Thyroid gland (tissue), 4 donors: ENCODE data around the gene POU2F2. TPM values are rescaled to one million over a fixed set of nuclear protein-coding genes. Genes with fewer than 3 reads are reported as not detected.

Source experiments
- DNase-seq, 2 donors: peaks; one replicate each; pipeline ENCODE4 v3.0.0-alpha.2; 2019
- H3K27ac ChIP-seq, 3 donors: fragments of 200-600 bp; sonication (generic); 1 replicate in 2 of 3; 2 replicates in 1 of 3; pipeline ENCODE4 v1.5.1; 2016 to 2019; ENCODE audit warnings: mild to moderate bottlenecking in 1 of 3, moderate library complexity in 1 of 3
- H3K27me3 ChIP-seq: fragments of 200-600 bp; sonication (generic); one replicate; pipeline ENCODE4 v1.5.1; 2019
- H3K36me3 ChIP-seq, 2 donors: fragments of 200-600 bp; sonication (generic); one replicate each; pipeline ENCODE4 v1.5.1; 2016 to 2019
- H3K4me1 ChIP-seq, 2 donors: fragments of 200-600 bp; sonication (generic); one replicate each; pipeline ENCODE4 v1.5.1; 2017 to 2019
- H3K4me3 ChIP-seq, 3 donors: fragments of 200-600 bp; sonication (generic); replicated peaks in 1 of 3; 1 replicate in 2 of 3; 2 replicates in 1 of 3; pipeline ENCODE4 v1.5.1; 2016; ENCODE audit warnings: mild to moderate bottlenecking in 1 of 3
- H3K9me3 ChIP-seq: fragments of 200-600 bp; sonication (generic); one replicate; pipeline ENCODE4 v1.5.1; 2017
- POLR2A ChIP-seq, 2 donors: fragments of 450-650 bp; IDR thresholded peaks; one replicate each; pipeline ENCODE4 v1.6.1; 2017; ENCODE audit warnings: antibody characterized with exemption in 2 of 2, mild to moderate bottlenecking in 2 of 2, moderate library complexity in 1 of 2
- WGBS, 2 donors: methylation state at CpG; one replicate each; pipeline ENCODE4 v1.1.5; 2017; 5-methylcytosine and 5-hydroxymethylcytosine counted together
- intact Hi-C: fragments of 100-400 bp; cut with DNase I; formaldehyde crosslinking; loops from one replicate; pipeline ENCODE4 v1.15.1; 2023
- total RNA-seq, 4 donors: library from RNA; depleted of rRNA; stranded (reverse); fragments of >200 nt; gene quantifications; one replicate each; pipeline ENCODE4 v1.2.3, GENCODE V29; 2016
- TF ChIP-seq, protein P1 (sequence below), 6 experiments: fragments of 200-600 bp in 3 of 6; fragments of 450-650 bp in 3 of 6; sonication (generic) in 3 of 6; IDR thresholded peaks; one replicate each; pipeline ENCODE4 v1.5.1; 2016 to 2019; ENCODE audit warnings: antibody characterized with exemption in 6 of 6, mild to moderate bottlenecking in 2 of 6, inconsistent platforms in 1 of 6, moderate library complexity in 1 of 6

The POU2F2 gene
- total RNA-seq, 4 donors from 2014 or later, result 0.11 to 0.49 (median 0.15) TPM

DNA sequence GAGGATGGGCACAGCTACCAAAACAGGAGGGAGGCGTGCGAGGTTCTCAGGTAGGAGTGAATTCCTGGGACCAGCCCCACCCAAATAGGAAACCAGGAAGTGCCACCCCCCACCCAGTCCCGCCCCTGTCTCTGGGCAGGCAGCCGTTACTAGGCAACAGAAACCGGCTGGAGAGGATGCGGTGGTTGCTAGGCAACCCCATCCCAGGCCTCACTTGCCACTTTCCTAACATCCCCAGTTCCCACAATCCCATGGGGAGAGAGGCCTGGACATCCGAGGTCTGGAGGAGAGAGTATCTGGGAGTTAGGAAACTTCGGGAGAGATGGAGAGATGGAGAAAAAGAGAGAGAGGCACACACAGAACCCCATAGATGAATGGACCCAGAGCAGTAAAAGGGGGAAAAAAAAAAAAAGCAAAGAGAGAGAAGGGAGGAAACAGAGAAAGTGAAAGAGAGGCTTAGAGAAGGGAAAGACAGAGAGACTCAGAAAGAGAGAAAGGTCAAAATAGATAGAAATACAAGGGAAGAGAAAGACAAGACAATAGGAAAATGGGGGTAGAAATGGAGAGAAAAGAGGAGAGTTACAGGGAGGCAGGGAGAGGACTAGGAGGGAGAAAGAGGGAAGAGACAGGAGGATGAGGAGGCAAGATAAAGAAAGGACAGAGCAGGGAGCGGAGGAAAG lies 66.0 kb downstream of the POU2F2 start:
- peaks cover 10 to 13% of the 10 kb centered on the region in 2 donors for H3K4me1 ChIP-seq
- H3K27ac ChIP-seq, result no peak overlapping the region
- TF ChIP-seq, protein P1, sequence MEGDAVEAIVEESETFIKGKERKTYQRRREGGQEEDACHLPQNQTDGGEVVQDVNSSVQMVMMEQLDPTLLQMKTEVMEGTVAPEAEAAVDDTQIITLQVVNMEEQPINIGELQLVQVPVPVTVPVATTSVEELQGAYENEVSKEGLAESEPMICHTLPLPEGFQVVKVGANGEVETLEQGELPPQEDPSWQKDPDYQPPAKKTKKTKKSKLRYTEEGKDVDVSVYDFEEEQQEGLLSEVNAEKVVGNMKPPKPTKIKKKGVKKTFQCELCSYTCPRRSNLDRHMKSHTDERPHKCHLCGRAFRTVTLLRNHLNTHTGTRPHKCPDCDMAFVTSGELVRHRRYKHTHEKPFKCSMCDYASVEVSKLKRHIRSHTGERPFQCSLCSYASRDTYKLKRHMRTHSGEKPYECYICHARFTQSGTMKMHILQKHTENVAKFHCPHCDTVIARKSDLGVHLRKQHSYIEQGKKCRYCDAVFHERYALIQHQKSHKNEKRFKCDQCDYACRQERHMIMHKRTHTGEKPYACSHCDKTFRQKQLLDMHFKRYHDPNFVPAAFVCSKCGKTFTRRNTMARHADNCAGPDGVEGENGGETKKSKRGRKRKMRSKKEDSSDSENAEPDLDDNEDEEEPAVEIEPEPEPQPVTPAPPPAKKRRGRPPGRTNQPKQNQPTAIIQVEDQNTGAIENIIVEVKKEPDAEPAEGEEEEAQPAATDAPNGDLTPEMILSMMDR (IDR thresholded peaks at IDR 0.05), result no peak
- TF ChIP-seq POLR2A (IDR thresholded peaks at IDR 0.05), result no peak
- WGBS, 2 donors, result 55 to 68% methylated on average over 9 of the region's 9 CpGs
- H3K36me3 ChIP-seq, result no peaks in the 10 kb centered on the region
- DNase-seq, result peak in 1 of 2 donors; percentile 37
- H3K9me3 ChIP-seq, result no peaks in the 10 kb centered on the region
- no peak overlapping the region for H3K4me3 ChIP-seq
- H3K27me3 ChIP-seq, result no peaks in the 10 kb centered on the region
- intact Hi-C loops, result no loop called here

DNA sequence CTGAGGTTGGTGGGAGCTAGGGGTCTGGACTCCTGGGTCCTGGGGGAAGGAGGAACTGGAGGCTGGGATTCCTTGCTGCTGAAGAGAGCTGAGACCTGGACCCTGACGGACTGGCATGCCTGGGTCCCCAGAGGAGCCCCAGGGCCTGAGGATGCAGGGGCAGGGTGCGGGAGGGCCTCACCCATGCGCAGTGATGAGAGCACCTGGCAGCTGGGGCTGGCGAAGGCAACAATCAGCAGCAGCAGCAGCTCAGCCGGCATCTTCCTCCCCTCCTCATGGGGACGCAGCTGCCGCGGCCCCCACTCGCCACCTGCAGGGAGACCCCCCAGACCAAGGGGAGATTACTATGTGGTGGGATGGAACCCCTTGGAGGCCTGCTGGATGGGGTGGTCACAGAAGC lies 66.7 kb downstream of the POU2F2 start:
- TF ChIP-seq POLR2A (IDR thresholded peaks at IDR 0.05), result no peak
- TF ChIP-seq, protein P1 (IDR thresholded peaks at IDR 0.05), result no peak
- Histone ChIP-seq H3K4me1 (peaks cover 10 to 11% of the 10 kb centered on the region in 2 donors), H3K27ac (no peak overlapping the region), H3K9me3 (no peaks in the 10 kb centered on the region), H3K36me3 (no peaks in the 10 kb centered on the region), H3K4me3 (no peak overlapping the region), H3K27me3 (no peaks in the 10 kb centered on the region)
- DNase-seq, result no peak
- 92 to 100% methylated on average over 7 to 8 of the region's 9 CpGs for WGBS, 2 donors
- intact Hi-C loops, result no loop called here

DNA sequence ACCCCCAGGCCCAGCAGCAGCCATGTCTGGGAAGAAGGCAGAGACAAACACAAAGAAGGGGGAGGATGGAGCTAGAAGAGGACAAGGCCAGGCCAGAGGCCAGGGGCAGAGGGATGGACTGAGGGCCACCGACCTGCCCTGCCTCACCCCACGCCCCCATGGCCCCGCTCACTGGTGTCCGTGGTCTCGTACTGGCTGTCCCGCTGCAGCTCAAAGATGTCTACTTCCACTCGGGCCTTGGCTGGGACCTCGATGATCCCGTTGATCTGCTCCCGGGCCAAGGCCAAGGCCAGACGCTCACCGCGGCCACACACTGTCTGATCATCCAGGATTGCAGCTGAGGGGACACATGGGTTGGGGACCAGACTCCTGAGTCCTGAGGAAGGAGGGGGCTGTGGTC lies 67.2 kb downstream of the POU2F2 start:
- WGBS, 2 donors, result 92% methylated on average over 2 of the region's 13 CpGs; no CpG with 5 or more reads in 1 of the 2 donors
- intact Hi-C loops, result no loop called here
- Histone ChIP-seq H3K27me3 (no peaks in the 10 kb centered on the region), H3K36me3 (no peaks in the 10 kb centered on the region), H3K4me3 (no peak overlapping the region), H3K9me3 (no peaks in the 10 kb centered on the region), H3K4me1 (peaks cover 6 to 10% of the 10 kb centered on the region in 2 donors), H3K27ac (no peak overlapping the region)
- no peak for TF ChIP-seq POLR2A (IDR thresholded peaks at IDR 0.05)
- TF ChIP-seq, protein P1 (IDR thresholded peaks at IDR 0.05), result no peak
- DNase-seq, result no peak

DNA sequence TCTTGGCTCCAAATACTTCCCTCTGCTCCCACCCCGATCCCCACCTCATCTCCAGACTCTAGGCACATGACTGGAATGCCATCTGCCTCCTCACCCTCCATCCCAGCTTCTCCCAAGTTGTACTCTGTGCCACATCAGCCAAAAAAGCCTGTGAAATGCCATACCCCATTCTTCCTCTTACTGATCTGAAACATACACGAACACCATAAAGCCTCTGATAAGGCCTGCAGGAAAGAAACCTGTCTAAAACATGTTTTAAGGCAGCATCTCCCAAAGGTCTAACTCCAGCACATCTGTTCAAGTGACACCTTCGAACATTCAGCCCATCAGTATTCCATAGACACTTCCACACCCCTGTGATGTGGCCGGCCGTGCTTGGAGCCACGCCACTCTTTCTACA lies 67.8 kb downstream of the POU2F2 start:
- TF ChIP-seq, protein P1 (IDR thresholded peaks at IDR 0.05), result no peak
- TF ChIP-seq POLR2A (IDR thresholded peaks at IDR 0.05), result no peak
- no peaks in the 10 kb centered on the region for H3K27me3 ChIP-seq
- no peak overlapping the region for H3K27ac ChIP-seq
- no peak overlapping the region for H3K4me3 ChIP-seq
- 90 to 97% methylated on average over 6 of the region's 6 CpGs for WGBS, 2 donors
- no peaks in the 10 kb centered on the region for H3K9me3 ChIP-seq
- intact Hi-C loops, result no loop called here
- peaks cover 0 to under 1% of the 10 kb centered on the region in 2 donors for H3K36me3 ChIP-seq
- no peak for DNase-seq
- H3K4me1 ChIP-seq, result peaks cover 0 to 5% of the 10 kb centered on the region in 2 donors

DNA sequence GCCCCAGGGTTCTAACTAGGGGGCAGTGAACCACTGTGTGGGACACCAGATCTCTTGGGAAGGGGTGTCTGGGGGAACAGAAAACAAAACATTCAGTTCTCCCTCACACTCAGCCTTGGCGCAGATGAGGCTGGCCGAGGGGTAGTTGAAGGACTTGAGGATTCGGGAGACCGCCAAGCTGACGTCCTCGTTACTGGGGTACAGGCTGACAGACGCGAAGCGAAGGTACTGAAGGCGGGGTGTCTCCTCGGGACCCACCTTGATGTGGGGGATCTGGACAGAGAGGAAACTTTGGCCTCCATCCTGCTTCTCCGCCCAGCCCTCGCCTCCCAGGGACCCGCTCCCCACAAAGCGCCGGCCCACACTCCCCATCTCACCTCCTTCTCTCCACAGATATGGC lies 69.9 kb downstream of the POU2F2 start:
- Histone ChIP-seq H3K36me3 (peaks cover 0 to 8% of the 10 kb centered on the region in 2 donors), H3K27ac (no peak overlapping the region), H3K27me3 (no peaks in the 10 kb centered on the region), H3K4me1 (no peaks in the 10 kb centered on the region), H3K9me3 (no peaks in the 10 kb centered on the region), H3K4me3 (no peak overlapping the region)
- TF ChIP-seq POLR2A (IDR thresholded peaks at IDR 0.05), result no peak
- TF ChIP-seq, protein P1 (IDR thresholded peaks at IDR 0.05), result no peak
- WGBS, 2 donors, result 94 to 96% methylated on average over 16 of the region's 16 CpGs
- intact Hi-C loops, result no loop called here
- no peak for DNase-seq
